Endodermal cell (in vitro differentiated cells): ENCODE measurements around the gene PABPN1L. TPM values are rescaled to one million over a fixed set of nuclear protein-coding genes. Genes with fewer than 3 reads are reported as not detected.

Experiments
- DNase-seq: peaks from one replicate; pipeline ENCODE4 v3.0.0-alpha.2; 2017
- H3K27ac ChIP-seq: 2 replicates; pipeline ENCODE4 v1.5.1; 2013; ENCODE audit warnings: mild to moderate bottlenecking, low read depth, low read length, moderate library complexity
- H3K27me3 ChIP-seq: 2 replicates; pipeline ENCODE4 v1.6.1; 2013; ENCODE audit warnings: mild to moderate bottlenecking, low read length, moderate library complexity; ENCODE audit not compliant: insufficient read depth, control insufficient read depth, poor library complexity, severe bottlenecking
- H3K36me3 ChIP-seq: 2 replicates; pipeline ENCODE4 v1.7.0; 2013; ENCODE audit warnings: mild to moderate bottlenecking, low read length, moderate library complexity; ENCODE audit not compliant: control insufficient read depth, insufficient read depth
- H3K4me1 ChIP-seq: one replicate; pipeline ENCODE4 v1.7.0; 2013; ENCODE audit warnings: low read length; ENCODE audit not compliant: control insufficient read depth, insufficient read depth
- H3K4me3 ChIP-seq: 2 replicates; pipeline ENCODE4 v1.5.1; 2013; ENCODE audit warnings: mild to moderate bottlenecking, low read length, moderate library complexity
- H3K9ac ChIP-seq: 2 replicates; pipeline ENCODE4 v1.6.1; 2013; ENCODE audit warnings: mild to moderate bottlenecking, low read length, moderate library complexity; ENCODE audit not compliant: poor library complexity, severe bottlenecking; ENCODE audit errors: extremely low read depth
- H3K9me3 ChIP-seq: 2 replicates; pipeline ENCODE4 v1.6.1; 2013; ENCODE audit warnings: mild to moderate bottlenecking, low read length, moderate library complexity; ENCODE audit not compliant: control insufficient read depth
- H3K27ac Mint-ChIP-seq: 2 replicates; pipeline ENCODE4 v1.8.0; 2020; ENCODE audit warnings: mixed read lengths
- H3K27me3 Mint-ChIP-seq: 2 replicates; pipeline ENCODE4 v1.8.0; 2021; ENCODE audit warnings: mild to moderate bottlenecking, mixed read lengths; ENCODE audit not compliant: insufficient read depth
- H3K36me3 Mint-ChIP-seq: 2 replicates; pipeline ENCODE4 v1.8.0; 2020; ENCODE audit warnings: low read depth, mixed read lengths
- H3K4me1 Mint-ChIP-seq: 2 replicates; pipeline ENCODE4 v1.8.0; 2020; ENCODE audit warnings: mixed read lengths
- H3K4me3 Mint-ChIP-seq: 2 replicates; pipeline ENCODE4 v1.8.0; 2020; ENCODE audit warnings: mild to moderate bottlenecking, moderate library complexity, mixed read lengths
- H3K9me3 Mint-ChIP-seq: 2 replicates; pipeline ENCODE4 v1.8.0; 2020; ENCODE audit warnings: mild to moderate bottlenecking, mixed read lengths
- WGBS, 2 experiments: methylation state at CpG; one replicate each; pipeline versions ENCODE4 v1.1.5 to v1.1.7; 2013; ENCODE audit warnings: missing lambda C conversion rate in 2 of 2, mixed read lengths in 1 of 2; ENCODE audit not compliant: insufficient coverage in 1 of 2, insufficient read length in 1 of 2; 5-methylcytosine and 5-hydroxymethylcytosine counted together
- total RNA-seq, 2 donors: library from RNA; stranded (reverse); fragmentation: NEBNext Ultra II Directional in 1 of 2; extraction: Animal tissue kit (Norgen Biotek cat#: 25700) in 1 of 2; gene quantifications; 2 replicates in 1 of 2; 3 replicates in 1 of 2; pipeline ENCODE4 v1.2.1, GENCODE V29; 2021
- TF ChIP-seq, protein P1 (sequence below): fragments of 200-600 bp; sonication (generic); conservative IDR thresholded peaks from 2 replicates; pipeline ENCODE4 v1.5.0; 2021; ENCODE audit warnings: antibody characterized with exemption, mild to moderate bottlenecking

PABPN1L gene
- total RNA-seq, 2 donors from 2014 or later, result not detected

DNA sequence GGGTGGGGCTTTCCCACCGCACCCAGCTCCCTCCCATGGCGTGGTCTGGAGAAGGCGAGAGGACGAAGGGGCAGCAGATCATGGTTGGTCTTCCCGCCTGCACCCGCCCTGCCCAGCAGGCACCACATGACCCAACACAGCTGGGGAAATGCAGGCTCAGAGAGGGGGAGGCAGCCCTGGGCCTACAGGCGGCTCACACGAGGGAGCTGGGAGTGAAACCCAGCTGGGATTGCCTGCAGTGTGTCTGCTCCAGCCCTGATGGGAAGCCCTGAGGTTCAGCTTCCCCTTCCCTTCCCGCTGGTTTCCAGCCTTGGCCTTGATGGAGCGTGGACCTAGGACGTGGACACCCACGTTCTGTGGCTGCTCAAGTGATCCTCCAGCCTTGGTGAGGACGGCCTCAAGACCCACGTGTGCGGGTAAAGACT is 20.0 kb upstream of the PABPN1L start:
- Histone ChIP-seq H3K9me3 (no peaks in the 10 kb centered on the region), H3K27ac (no peak overlapping the region), H3K4me3 (no peak overlapping the region), H3K27me3 (no peaks in the 10 kb centered on the region), H3K36me3 (no peaks in the 10 kb centered on the region), H3K4me1 (no peaks in the 10 kb centered on the region), H3K9ac (no peak overlapping the region)
- Mint-ChIP-seq H3K27me3 (no peaks in the 10 kb centered on the region), H3K4me1 (no peaks in the 10 kb centered on the region), H3K27ac (no peak overlapping the region), H3K36me3 (no peaks in the 10 kb centered on the region), H3K4me3 (no peak overlapping the region), H3K9me3 (no peaks in the 10 kb centered on the region)
- 93 to 96% methylated on average over 14 to 15 of the region's 15 CpGs for WGBS, 2 experiments
- no peak for DNase-seq
- TF ChIP-seq, protein P1, sequence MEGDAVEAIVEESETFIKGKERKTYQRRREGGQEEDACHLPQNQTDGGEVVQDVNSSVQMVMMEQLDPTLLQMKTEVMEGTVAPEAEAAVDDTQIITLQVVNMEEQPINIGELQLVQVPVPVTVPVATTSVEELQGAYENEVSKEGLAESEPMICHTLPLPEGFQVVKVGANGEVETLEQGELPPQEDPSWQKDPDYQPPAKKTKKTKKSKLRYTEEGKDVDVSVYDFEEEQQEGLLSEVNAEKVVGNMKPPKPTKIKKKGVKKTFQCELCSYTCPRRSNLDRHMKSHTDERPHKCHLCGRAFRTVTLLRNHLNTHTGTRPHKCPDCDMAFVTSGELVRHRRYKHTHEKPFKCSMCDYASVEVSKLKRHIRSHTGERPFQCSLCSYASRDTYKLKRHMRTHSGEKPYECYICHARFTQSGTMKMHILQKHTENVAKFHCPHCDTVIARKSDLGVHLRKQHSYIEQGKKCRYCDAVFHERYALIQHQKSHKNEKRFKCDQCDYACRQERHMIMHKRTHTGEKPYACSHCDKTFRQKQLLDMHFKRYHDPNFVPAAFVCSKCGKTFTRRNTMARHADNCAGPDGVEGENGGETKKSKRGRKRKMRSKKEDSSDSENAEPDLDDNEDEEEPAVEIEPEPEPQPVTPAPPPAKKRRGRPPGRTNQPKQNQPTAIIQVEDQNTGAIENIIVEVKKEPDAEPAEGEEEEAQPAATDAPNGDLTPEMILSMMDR, result no peak

GRCh38 chr16:88885693-88886280 is 19.3 kb upstream of the PABPN1L start:
- H3K9me3 Mint-ChIP-seq, result no peaks in the 10 kb centered on the region
- TF ChIP-seq, protein P1, result no peak
- no peaks in the 10 kb centered on the region for H3K36me3 Mint-ChIP-seq
- H3K9ac ChIP-seq, result no peak overlapping the region
- no peak overlapping the region for H3K4me3 Mint-ChIP-seq
- H3K27me3 Mint-ChIP-seq, result no peaks in the 10 kb centered on the region
- H3K4me3 ChIP-seq, result no peak overlapping the region
- H3K4me1 Mint-ChIP-seq, result no peaks in the 10 kb centered on the region
- no peak overlapping the region for H3K27ac Mint-ChIP-seq
- no peaks in the 10 kb centered on the region for H3K36me3 ChIP-seq
- WGBS, 2 experiments, result 92 to 95% methylated on average over 17 to 28 of the region's 28 CpGs
- H3K27ac ChIP-seq, result no peak overlapping the region
- H3K9me3 ChIP-seq, result no peaks in the 10 kb centered on the region
- H3K27me3 ChIP-seq, result no peaks in the 10 kb centered on the region
- H3K4me1 ChIP-seq, result no peaks in the 10 kb centered on the region
- DNase-seq, result no peak

DNA sequence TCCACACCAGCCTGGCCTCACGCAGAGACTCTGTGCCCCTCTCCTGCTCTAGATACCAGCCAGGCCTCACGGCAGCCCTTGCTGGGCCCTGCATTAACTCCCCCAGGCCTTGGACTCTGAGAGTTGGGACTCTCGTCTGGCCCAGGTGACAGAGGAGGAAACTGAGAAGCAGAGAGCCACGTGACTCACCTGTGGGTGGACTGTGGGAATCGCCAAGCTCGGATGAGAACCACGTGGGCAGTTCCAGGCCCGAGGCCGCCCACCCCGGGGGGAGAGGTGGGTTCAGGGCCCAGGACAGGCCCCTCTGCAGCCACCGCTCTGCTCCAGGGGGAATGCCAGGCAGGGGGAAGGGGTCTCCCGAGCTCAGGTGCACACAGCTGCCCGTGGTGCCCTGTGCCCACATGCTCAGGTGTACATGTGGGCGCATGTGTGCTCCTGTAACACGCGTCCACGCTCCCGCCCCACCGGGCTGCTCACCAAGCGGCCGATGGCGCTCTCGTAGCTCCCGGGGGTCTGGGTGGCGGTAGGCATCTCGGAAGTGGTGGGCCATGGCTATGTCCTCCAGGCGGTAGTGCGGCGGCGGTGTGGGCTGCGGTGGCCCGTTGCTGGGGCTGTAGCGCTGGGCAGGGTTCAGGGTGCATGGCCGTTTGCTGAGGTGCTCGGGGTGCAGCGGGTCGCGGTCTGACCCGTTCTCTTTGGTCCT is 18.3 kb upstream of the PABPN1L start:
- Histone ChIP-seq H3K4me1 (no peaks in the 10 kb centered on the region), H3K27me3 (no peaks in the 10 kb centered on the region), H3K9ac (no peak overlapping the region), H3K36me3 (no peaks in the 10 kb centered on the region), H3K9me3 (no peaks in the 10 kb centered on the region), H3K27ac (no peak overlapping the region), H3K4me3 (no peak overlapping the region)
- Mint-ChIP-seq H3K27ac (no peak overlapping the region), H3K4me3 (no peak overlapping the region), H3K9me3 (no peaks in the 10 kb centered on the region), H3K4me1 (no peaks in the 10 kb centered on the region), H3K27me3 (no peaks in the 10 kb centered on the region), H3K36me3 (no peaks in the 10 kb centered on the region)
- 93 to 95% methylated on average over 36 to 39 of the region's 39 CpGs for WGBS, 2 experiments
- DNase-seq, result no peak
- TF ChIP-seq, protein P1, result no peak
